ENCODE measurements around the gene UXS1. TPM values are rescaled to one million over a fixed set of nuclear protein-coding genes. Genes with fewer than 3 reads are reported as not detected.

UXS1 gene
- total RNA-seq, 1 experiment from 2014 or later: 46.3 TPM

- no CpG with 5 or more reads among the region's 17 CpGs for WGBS (ENCODE audit: extremely low coverage, insufficient read length, low lambda C conversion rate)
- H2AK5ac ChIP-seq (ENCODE audit: insufficient read length, low read length): no peak overlapping the region
- H3K4me2 ChIP-seq (ENCODE audit: insufficient read depth, insufficient read length, low read length): no peak overlapping the region
- no peak overlapping the region for H3K18ac ChIP-seq (ENCODE audit: insufficient read length, low read depth, low read length)
- no peak overlapping the region for H2BK20ac ChIP-seq (ENCODE audit: low read depth, low read length, poor library complexity, severe bottlenecking)
- no peaks in the 10 kb centered on the region for H3K23me2 ChIP-seq (ENCODE audit: insufficient read length, low read depth, low read length, poor library complexity, severe bottlenecking)
- no peak overlapping the region for H3K14ac ChIP-seq (ENCODE audit: insufficient read depth, low read length)
- H3K9me3 Mint-ChIP-seq: no peaks in the 10 kb centered on the region
- no peak overlapping the region for H2BK15ac ChIP-seq (ENCODE audit: low read depth, low read length)
- no peak overlapping the region for H3K27ac ChIP-seq (ENCODE audit: insufficient read length, low read depth, low read length)
- no peaks in the 10 kb centered on the region for H3K79me2 ChIP-seq (ENCODE audit: insufficient read depth, low read length)
- H3K27me3 Mint-ChIP-seq (ENCODE audit: low read depth): peaks cover 4% of the 10 kb centered on the region
- no peak overlapping the region for H3K4me3 Mint-ChIP-seq
- no peak overlapping the region for H3K23ac ChIP-seq (ENCODE audit: insufficient read length, low read depth, low read length)
- no peaks in the 10 kb centered on the region for H3K27me3 ChIP-seq (ENCODE audit: insufficient read depth, low read length)
- no peak overlapping the region for H4K5ac ChIP-seq (ENCODE audit: insufficient read length, low read depth, low read length)
- no peaks in the 10 kb centered on the region for H3K9me3 ChIP-seq (ENCODE audit: control insufficient read depth, low read depth, low read length)
- no peak overlapping the region for H2AFZ ChIP-seq (ENCODE audit: low read length)
- TF ChIP-seq, protein P1, sequence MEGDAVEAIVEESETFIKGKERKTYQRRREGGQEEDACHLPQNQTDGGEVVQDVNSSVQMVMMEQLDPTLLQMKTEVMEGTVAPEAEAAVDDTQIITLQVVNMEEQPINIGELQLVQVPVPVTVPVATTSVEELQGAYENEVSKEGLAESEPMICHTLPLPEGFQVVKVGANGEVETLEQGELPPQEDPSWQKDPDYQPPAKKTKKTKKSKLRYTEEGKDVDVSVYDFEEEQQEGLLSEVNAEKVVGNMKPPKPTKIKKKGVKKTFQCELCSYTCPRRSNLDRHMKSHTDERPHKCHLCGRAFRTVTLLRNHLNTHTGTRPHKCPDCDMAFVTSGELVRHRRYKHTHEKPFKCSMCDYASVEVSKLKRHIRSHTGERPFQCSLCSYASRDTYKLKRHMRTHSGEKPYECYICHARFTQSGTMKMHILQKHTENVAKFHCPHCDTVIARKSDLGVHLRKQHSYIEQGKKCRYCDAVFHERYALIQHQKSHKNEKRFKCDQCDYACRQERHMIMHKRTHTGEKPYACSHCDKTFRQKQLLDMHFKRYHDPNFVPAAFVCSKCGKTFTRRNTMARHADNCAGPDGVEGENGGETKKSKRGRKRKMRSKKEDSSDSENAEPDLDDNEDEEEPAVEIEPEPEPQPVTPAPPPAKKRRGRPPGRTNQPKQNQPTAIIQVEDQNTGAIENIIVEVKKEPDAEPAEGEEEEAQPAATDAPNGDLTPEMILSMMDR (conservative IDR thresholded peaks at IDR 0.05): no peak
- H3K4me1 Mint-ChIP-seq: peaks cover 25 to 26% of the 10 kb centered on the region in 2 experiments
- no peak overlapping the region for H3K9ac ChIP-seq (ENCODE audit: extremely low read depth, insufficient read length, low read length)
- DNase-seq: no peak
- H2BK12ac ChIP-seq (ENCODE audit: insufficient read length, low read depth, low read length): no peak overlapping the region
- H3K27ac Mint-ChIP-seq: peak overlapping the region in 1 of 3 experiments; percentile 9; a peak in 1 of 7 replicates
- no peaks in the 10 kb centered on the region for H3K79me1 ChIP-seq (ENCODE audit: insufficient read depth, low read depth, low read length, poor library complexity, severe bottlenecking)
- no peak overlapping the region for H4K8ac ChIP-seq (replicated peaks; ENCODE audit: insufficient read length, low read depth, low read length)
- H3K36me3 Mint-ChIP-seq (ENCODE audit: insufficient read depth in 1 of 3, low read depth in 3 of 3): no peaks in the 10 kb centered on the region
- H4K91ac ChIP-seq (ENCODE audit: insufficient read length, low read depth, low read length): no peak overlapping the region
- no peak overlapping the region for H3K4ac ChIP-seq (ENCODE audit: low read depth, low read length)
- peaks cover 7% of the 10 kb centered on the region; the same call in 1 of the 2 replicates for H3K4me1 ChIP-seq (ENCODE audit: insufficient read depth, low read length)
- H2BK5ac ChIP-seq (ENCODE audit: insufficient read length, low read length): no peak overlapping the region
- no peak overlapping the region for H2BK120ac ChIP-seq (ENCODE audit: low read depth, low read length, poor library complexity, severe bottlenecking)
- no peak overlapping the region for H3K56ac ChIP-seq (ENCODE audit: insufficient read length, low read depth, low read length)
- H4K20me1 ChIP-seq (ENCODE audit: control insufficient read depth, insufficient read depth, insufficient read length): no peaks in the 10 kb centered on the region
- H3T11ph ChIP-seq (ENCODE audit: low read length): no peak overlapping the region
Measured at GRCh38 chr2:106073678-106074406, 120.3 kb downstream of the UXS1 start.
